Progenitor cell of endocrine pancreas (in vitro differentiated cells): Measurements from ENCODE around the gene FOXF1. TPM values are rescaled to one million over a fixed set of nuclear protein-coding genes. Genes with fewer than 3 reads are reported as not detected.

Experiments used
- DNase-seq: peaks from one replicate; pipeline ENCODE4 v3.0.0; 2021; ENCODE audit warnings: low spot score; ENCODE audit not compliant: unreplicated experiment
- H3K27ac Mint-ChIP-seq: 2 replicates; pipeline ENCODE4 v1.8.0; 2021; ENCODE audit warnings: mild to moderate bottlenecking, moderate library complexity, mixed read lengths
- H3K27me3 Mint-ChIP-seq: 2 replicates; pipeline ENCODE4 v1.8.0; 2021; ENCODE audit warnings: mixed read lengths
- H3K36me3 Mint-ChIP-seq: 2 replicates; pipeline ENCODE4 v1.8.0; 2022; ENCODE audit warnings: mixed read lengths; ENCODE audit not compliant: insufficient read depth
- H3K4me1 Mint-ChIP-seq: 2 replicates; pipeline ENCODE4 v1.8.0; 2021; ENCODE audit warnings: low read depth, mixed read lengths
- H3K4me3 Mint-ChIP-seq: 2 replicates; pipeline ENCODE4 v1.8.0; 2021; ENCODE audit warnings: low read depth, mild to moderate bottlenecking, moderate library complexity, mixed read lengths
- H3K9me3 Mint-ChIP-seq: 2 replicates; pipeline ENCODE4 v1.8.0; 2021; ENCODE audit warnings: low read depth, mixed read lengths
- CTCF ChIP-seq: fragments of 200-600 bp; sonication (generic); IDR thresholded peaks from one replicate; pipeline ENCODE4 v1.5.0; 2021; ENCODE audit warnings: antibody characterized with exemption, mild to moderate bottlenecking; ENCODE audit not compliant: unreplicated experiment
- total RNA-seq: library from RNA; stranded (reverse); gene quantifications from 2 replicates; pipeline ENCODE4 v1.2.1, GENCODE V29; 2021

FOXF1 gene
- total RNA-seq, 1 donor from 2014 or later: not detected

DNA sequence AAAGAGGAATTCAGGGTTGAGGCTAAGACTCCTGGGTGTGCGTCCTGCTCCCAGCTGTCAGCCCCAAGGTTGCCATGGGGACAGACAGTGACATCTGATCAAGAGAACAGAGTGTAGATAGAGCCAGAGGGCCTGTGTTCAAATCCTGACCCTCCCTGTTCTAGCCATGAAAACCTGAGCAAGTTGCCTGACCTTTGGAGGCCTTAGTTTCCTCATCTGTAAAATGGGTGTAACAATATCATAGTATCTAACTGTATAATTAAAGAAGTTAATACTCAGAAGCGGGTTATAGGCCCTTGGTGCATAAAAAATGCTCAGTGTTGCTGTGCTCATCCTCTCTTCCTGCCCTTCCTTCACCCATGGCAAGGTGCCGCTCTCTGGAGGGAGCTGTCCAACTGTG, 28.7 kb upstream of the FOXF1 start:
- Mint-ChIP-seq H3K4me3 (no peak overlapping the region), H3K27ac (no peak overlapping the region), H3K4me1 (no peaks in the 10 kb centered on the region), H3K36me3 (no peaks in the 10 kb centered on the region), H3K27me3 (peaks cover 77% of the 10 kb centered on the region), H3K9me3 (peaks cover 4% of the 10 kb centered on the region)
- no peak for DNase-seq
- TF ChIP-seq CTCF: no peak

DNA sequence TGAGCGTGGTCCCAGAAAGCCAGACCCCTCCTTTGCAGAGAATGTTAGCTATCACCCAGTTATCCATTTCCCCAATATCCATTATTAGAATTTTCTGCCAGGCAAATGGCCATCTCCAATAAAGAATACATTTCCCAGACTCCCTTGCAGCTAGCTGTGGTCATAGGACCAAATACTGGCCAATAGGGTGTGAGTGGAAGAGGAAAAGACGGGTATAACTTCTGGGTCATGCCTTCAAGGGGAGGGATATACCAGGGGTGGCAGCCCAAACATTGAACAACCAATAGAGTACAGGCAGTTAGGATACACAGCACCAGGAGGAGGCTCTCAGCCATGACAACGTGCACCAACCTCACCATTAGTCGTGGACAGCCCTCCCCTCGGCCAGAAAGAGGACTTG, 26.1 kb upstream of the FOXF1 start:
- H3K4me3 Mint-ChIP-seq: no peak overlapping the region
- H3K9me3 Mint-ChIP-seq: peaks cover 4% of the 10 kb centered on the region
- peaks cover 77% of the 10 kb centered on the region for H3K27me3 Mint-ChIP-seq
- no peak for DNase-seq
- H3K27ac Mint-ChIP-seq: no peak overlapping the region
- no peak for TF ChIP-seq CTCF
- no peaks in the 10 kb centered on the region for H3K36me3 Mint-ChIP-seq
- no peaks in the 10 kb centered on the region for H3K4me1 Mint-ChIP-seq

GRCh38 chr16:86485746-86486145, 24.6 kb upstream of the FOXF1 start:
- DNase-seq: no peak
- no peaks in the 10 kb centered on the region for H3K36me3 Mint-ChIP-seq
- no peak for TF ChIP-seq CTCF
- no peak overlapping the region for H3K4me3 Mint-ChIP-seq
- no peaks in the 10 kb centered on the region for H3K4me1 Mint-ChIP-seq
- peaks cover 82% of the 10 kb centered on the region for H3K27me3 Mint-ChIP-seq
- no peak overlapping the region for H3K27ac Mint-ChIP-seq
- H3K9me3 Mint-ChIP-seq: peaks cover 4% of the 10 kb centered on the region

- H3K27me3 Mint-ChIP-seq: peaks cover 96% of the 10 kb centered on the region
- no peak for TF ChIP-seq CTCF
- DNase-seq: no peak
- no peaks in the 10 kb centered on the region for H3K9me3 Mint-ChIP-seq
- H3K4me1 Mint-ChIP-seq: no peaks in the 10 kb centered on the region
- no peak overlapping the region for H3K4me3 Mint-ChIP-seq
- H3K27ac Mint-ChIP-seq: no peak overlapping the region
- H3K36me3 Mint-ChIP-seq: no peaks in the 10 kb centered on the region
Observed at GRCh38 chr16:86490859-86491639, 19.3 kb upstream of the FOXF1 start.

DNA sequence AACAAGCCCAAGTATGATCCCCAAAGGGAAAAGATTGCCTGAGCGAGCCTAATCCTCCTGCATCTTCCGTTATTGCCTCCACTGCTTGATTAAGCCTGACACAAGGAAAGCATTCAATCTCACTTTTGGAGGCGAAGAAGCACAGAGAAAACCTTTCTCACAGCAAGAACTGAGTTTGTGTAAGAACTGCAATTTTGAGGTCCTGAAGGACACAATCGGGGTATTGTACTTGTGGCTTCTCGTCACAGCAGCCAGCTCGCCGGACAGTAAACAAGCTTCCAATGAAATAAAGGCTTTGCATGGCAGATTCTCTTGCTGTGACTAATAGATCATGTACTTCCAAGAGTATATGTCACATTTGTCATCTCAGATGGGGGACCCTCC, 18.7 kb upstream of the FOXF1 start:
- no peaks in the 10 kb centered on the region for H3K4me1 Mint-ChIP-seq
- no peaks in the 10 kb centered on the region for H3K36me3 Mint-ChIP-seq
- no peaks in the 10 kb centered on the region for H3K9me3 Mint-ChIP-seq
- no peak overlapping the region for H3K4me3 Mint-ChIP-seq
- H3K27me3 Mint-ChIP-seq: peaks cover 96% of the 10 kb centered on the region
- H3K27ac Mint-ChIP-seq: no peak overlapping the region
- DNase-seq: no peak
- no peak for TF ChIP-seq CTCF
